GM19328 (cell line): ENCODE results near the gene NSF.
"Not testable (repeated sequence)": the region's sequence is repeated elsewhere in the genome, so short reads cannot be mapped to it uniquely, and the experiment has no call there.

Experiments
- ATAC-seq: cut with Tn5 transposase; IDR thresholded peaks from one replicate; pipeline ENCODE4 v1.9.1; 2021; ENCODE audit warnings: mild to moderate bottlenecking, moderate library complexity; ENCODE audit not compliant: unreplicated experiment

The NSF gene

GRCh38 chr17:46628753-46629436 lies 38.4 kb downstream of the NSF start:
- not testable (repeated sequence) for ATAC-seq

GRCh38 chr17:46632146-46632545 lies 41.7 kb downstream of the NSF start:
- ATAC-seq, result not testable (repeated sequence)

- not testable (repeated sequence) for ATAC-seq
Observed at GRCh38 chr17:46634844-46635243, 44.4 kb downstream of the NSF start.

GRCh38 chr17:46641861-46642656 lies 51.6 kb downstream of the NSF start:
- ATAC-seq, result not testable (repeated sequence)

- ATAC-seq, result not testable (repeated sequence)
Observed at GRCh38 chr17:46647251-46647650, 56.8 kb downstream of the NSF start.

GRCh38 chr17:46647688-46648278 lies 57.3 kb downstream of the NSF start:
- ATAC-seq, result not testable (repeated sequence)

- not testable (repeated sequence) for ATAC-seq
Observed at GRCh38 chr17:46649246-46649645, 58.8 kb downstream of the NSF start.

GRCh38 chr17:46652024-46652643 lies 61.7 kb downstream of the NSF start:
- not testable (repeated sequence) for ATAC-seq

- ATAC-seq, result not testable (repeated sequence)
Observed at GRCh38 chr17:46658235-46658634, 67.8 kb downstream of the NSF start.

GRCh38 chr17:46659702-46660101 lies 69.2 kb downstream of the NSF start:
- not testable (repeated sequence) for ATAC-seq

- not testable (repeated sequence) for ATAC-seq
Observed at GRCh38 chr17:46663123-46663522, 72.7 kb downstream of the NSF start.

GRCh38 chr17:46663552-46663951 lies 73.1 kb downstream of the NSF start:
- not testable (repeated sequence) for ATAC-seq

- not testable (repeated sequence) for ATAC-seq
Observed at GRCh38 chr17:46665969-46666368, 75.5 kb downstream of the NSF start.

- not testable (repeated sequence) for ATAC-seq
Observed at GRCh38 chr17:46670789-46671188, 80.3 kb downstream of the NSF start.

GRCh38 chr17:46672777-46673176 lies 82.3 kb downstream of the NSF start:
- ATAC-seq, result not testable (repeated sequence)

- ATAC-seq, result not testable (repeated sequence)
Observed at GRCh38 chr17:46677819-46678218, 87.3 kb downstream of the NSF start.

GRCh38 chr17:46683653-46684052 lies 93.2 kb downstream of the NSF start:
- ATAC-seq, result not testable (repeated sequence)

- ATAC-seq, result not testable (repeated sequence)
Observed at GRCh38 chr17:46685284-46685683, 94.8 kb downstream of the NSF start.

GRCh38 chr17:46692196-46692595 lies 101.7 kb downstream of the NSF start:
- ATAC-seq, result not testable (repeated sequence)

- not testable (repeated sequence) for ATAC-seq
Observed at GRCh38 chr17:46693283-46693682, 102.8 kb downstream of the NSF start.

GRCh38 chr17:46696522-46696921 lies 106.1 kb downstream of the NSF start:
- not testable (repeated sequence) for ATAC-seq
